Spleen (tissue), 7 donors: ENCODE data around the gene DHRS11.

Experiments used
- CTCF ChIP-seq, 11 experiments: fragments of 200-600 bp in 7 of 11; fragments of 450-650 bp in 4 of 11; sonication (generic) in 4 of 11; IDR thresholded peaks in 8 of 11; conservative IDR thresholded peaks in 3 of 11; 1 replicate in 7 of 11; 2 replicates in 4 of 11; pipeline versions ENCODE4 v1.4.0 to v1.8.0; 2016 to 2021; ENCODE audit warnings: antibody characterized with exemption in 11 of 11, inconsistent platforms in 4 of 11, mild to moderate bottlenecking in 1 of 11
- POLR2A ChIP-seq, 3 donors: fragments of 450-650 bp; IDR thresholded peaks; one replicate each; pipeline ENCODE4 v1.5.1; 2017; ENCODE audit warnings: antibody characterized with exemption in 3 of 3, mild to moderate bottlenecking in 1 of 3
- POLR2AphosphoS5 ChIP-seq, 3 donors: sonication (generic); formaldehyde crosslinking; IDR thresholded peaks; one replicate each; pipeline ENCODE4 v1.5.1; 2017; ENCODE audit warnings: antibody characterized with exemption in 3 of 3
- donor health status: DM: no; HTN: no; CAD: no; lungs with moderate emphysema.
- donor health status: DM: no; HTN: no; CAD: no.
- donor health status: DM: no; HTN: no; CAD: no.

DNA sequence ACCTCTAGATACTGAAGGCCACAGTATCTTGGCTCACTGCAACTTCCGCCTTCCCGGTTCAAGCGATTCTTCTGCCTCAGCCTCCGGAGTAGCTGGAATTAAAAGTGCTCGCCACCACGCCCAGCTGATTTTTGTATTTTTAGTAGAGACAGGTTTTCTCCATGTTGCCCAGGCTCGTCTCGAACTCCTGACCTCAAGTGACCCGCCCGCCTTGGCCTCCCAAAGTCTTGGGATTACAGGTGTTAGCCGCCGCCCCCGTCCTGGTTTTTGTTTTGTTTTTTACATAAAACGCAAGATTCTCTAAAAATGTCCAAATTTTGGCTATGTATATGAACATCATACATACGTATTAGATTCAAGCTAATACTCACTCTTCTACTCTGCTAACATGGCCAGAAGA, 48.9 kb upstream of the DHRS11 start:
- no peak for TF ChIP-seq POLR2A (IDR thresholded peaks at IDR 0.05)
- TF ChIP-seq CTCF (IDR thresholded peaks at IDR 0.05 in 8 of 11, conservative IDR thresholded peaks at IDR 0.05 in 3 of 11): no peak
- TF ChIP-seq POLR2AphosphoS5 (IDR thresholded peaks at IDR 0.05): no peak
